HK-2 (cell line): ENCODE results near the gene MFN2.
"Not testable (repeated sequence)": the region's sequence is repeated elsewhere in the genome, so short reads cannot be mapped to it uniquely, and the experiment has no call there.

Experiments used
- DNase-seq: peaks from one replicate; pipeline ENCODE4 v3.0.0-alpha.2; 2018; ENCODE audit not compliant: unreplicated experiment

MFN2 gene

GRCh38 chr1:12022036-12022435 is 41.8 kb downstream of the MFN2 start:
- DNase-seq, result no peak

GRCh38 chr1:12026586-12026985 is 46.3 kb downstream of the MFN2 start:
- no peak for DNase-seq

DNA sequence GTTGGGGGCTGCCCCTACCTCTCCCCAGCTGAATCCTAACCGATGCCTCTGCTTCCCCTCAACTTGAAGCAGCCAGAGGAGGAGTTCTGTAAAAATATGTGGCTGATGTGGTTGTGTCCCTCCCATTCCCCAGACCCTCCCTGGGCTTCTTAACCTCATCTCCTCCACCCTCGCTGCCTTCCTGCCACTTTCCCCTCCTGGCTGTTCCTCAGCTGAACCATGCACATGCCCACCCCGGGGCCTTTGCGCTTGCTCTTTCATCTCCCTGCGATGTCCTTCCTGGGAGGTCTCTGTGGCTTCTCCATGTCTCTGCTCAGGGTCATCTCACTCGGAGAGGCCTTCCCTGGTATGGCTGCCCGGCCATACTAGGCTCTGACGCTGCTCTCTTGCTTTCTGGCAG is 48.0 kb downstream of the MFN2 start:
- no peak for DNase-seq

- no peak for DNase-seq
Measured at GRCh38 chr1:12028957-12029511, 48.8 kb downstream of the MFN2 start.

DNA sequence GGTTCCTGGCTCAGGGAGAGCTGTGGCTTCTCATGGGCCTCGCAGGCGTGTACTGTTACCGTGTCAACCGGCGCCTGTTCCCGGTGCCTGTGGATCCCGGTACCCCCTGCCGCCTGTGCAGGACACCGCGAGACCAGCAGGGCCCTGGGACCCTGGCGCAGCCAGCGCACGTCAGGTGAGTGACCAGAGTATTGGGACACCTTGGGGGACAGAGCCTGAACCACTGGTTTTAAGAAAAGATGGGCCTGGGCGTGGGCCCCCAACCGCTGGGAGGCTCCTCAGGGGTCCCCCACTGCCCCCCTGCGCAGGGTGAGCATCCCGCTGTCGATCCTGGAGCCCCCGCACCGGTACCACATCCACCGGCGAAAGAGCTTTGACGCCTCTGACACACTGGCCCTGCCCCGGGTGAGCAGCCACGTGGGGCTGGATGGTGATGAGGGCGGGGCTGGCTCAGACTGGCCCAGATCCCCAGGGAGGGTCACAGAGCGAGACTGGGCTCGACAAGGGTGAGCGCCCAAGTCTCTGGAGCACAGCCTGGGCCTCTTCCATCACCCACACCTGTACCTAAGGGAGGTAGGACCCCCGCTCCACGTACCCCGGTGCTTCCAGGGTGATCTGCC is 49.6 kb downstream of the MFN2 start:
- no peak for DNase-seq

- peak; percentile 55 for DNase-seq
Measured at GRCh38 chr1:12031039-12031980, 51.1 kb downstream of the MFN2 start.

GRCh38 chr1:12032161-12032621 is 51.9 kb downstream of the MFN2 start:
- DNase-seq, result no peak

- DNase-seq, result not testable (repeated sequence)
Measured at GRCh38 chr1:12033441-12033840, 53.2 kb downstream of the MFN2 start.

GRCh38 chr1:12034381-12034801 is 54.1 kb downstream of the MFN2 start:
- no peak for DNase-seq

GRCh38 chr1:12035312-12035711 is 55.1 kb downstream of the MFN2 start:
- no peak for DNase-seq

GRCh38 chr1:12037486-12038355 is 57.5 kb downstream of the MFN2 start:
- DNase-seq, result no peak

- no peak for DNase-seq
Measured at GRCh38 chr1:12038356-12039163, 58.3 kb downstream of the MFN2 start.

DNA sequence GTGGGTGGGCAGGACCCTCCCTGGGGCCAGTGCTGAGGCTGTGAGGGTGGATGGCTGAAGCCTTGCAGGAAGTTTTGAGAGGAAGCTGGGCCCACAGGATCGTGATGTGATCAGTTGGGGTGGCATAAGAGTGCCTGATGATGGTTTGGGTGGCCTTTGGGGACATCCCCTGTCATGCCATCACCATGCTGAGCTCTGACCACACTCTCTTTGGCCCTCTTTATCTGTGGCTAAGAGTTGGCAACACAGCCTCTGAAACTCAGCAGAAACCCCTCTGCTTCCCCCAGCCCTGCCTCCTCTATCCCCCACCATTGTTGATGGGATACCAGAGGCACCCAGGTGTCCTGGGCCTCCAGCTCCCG is 58.9 kb downstream of the MFN2 start:
- no peak for DNase-seq

- DNase-seq, result not testable (repeated sequence)
Measured at GRCh38 chr1:12039824-12040456, 59.7 kb downstream of the MFN2 start.

GRCh38 chr1:12040457-12041051 is 60.3 kb downstream of the MFN2 start:
- DNase-seq, result peak; percentile 66

DNA sequence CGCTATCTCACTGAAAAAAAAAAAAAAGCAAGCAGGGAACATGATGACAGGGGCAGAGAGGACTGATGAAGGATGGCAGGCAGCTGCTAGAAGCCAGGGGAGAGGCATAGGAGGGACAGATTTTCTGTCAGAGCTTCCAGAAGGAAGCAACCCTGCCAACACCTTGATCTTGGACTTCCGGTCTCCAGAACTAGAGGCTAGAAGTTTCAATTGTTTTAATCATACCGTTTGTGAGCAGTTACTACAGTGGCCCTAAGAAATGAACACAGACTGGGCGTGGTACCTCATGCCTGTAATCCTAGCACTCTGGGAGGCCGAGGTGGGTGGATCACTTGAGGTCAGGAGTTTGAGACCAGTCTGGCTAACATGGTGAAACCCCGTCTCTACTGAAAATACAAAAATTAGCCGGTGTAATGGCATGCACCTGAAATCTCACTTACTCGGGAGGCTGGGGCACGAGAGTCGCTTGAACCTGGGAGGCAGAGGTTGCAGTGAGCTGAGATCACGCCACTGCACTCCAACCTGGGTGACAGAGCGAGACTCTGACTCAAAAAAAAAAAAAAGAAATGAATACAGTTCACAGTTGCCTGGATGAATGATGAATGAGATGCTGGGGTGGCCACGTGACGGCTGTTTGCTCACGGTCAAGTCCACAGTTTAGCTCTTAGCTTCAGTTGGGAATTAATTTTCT is 64.1 kb downstream of the MFN2 start:
- DNase-seq, result not testable (repeated sequence)

DNA sequence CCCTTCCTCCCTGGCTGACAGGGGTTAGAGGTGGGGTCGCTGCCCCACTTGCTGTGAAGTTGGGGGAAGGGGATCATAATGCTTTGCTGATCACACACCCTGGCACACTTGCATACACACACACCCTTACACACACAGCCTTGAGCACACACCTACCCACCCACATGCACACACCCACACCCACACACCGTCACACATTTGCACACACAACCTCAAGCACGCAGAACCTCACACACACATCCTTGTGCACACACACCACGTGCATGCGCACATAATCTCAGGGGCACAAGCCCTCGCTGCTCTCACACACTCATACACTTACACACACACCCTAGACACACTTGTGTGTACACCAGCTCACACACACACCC is 66.5 kb downstream of the MFN2 start:
- no peak for DNase-seq

GRCh38 chr1:12047120-12047876 is 67.1 kb downstream of the MFN2 start:
- no peak for DNase-seq

DNA sequence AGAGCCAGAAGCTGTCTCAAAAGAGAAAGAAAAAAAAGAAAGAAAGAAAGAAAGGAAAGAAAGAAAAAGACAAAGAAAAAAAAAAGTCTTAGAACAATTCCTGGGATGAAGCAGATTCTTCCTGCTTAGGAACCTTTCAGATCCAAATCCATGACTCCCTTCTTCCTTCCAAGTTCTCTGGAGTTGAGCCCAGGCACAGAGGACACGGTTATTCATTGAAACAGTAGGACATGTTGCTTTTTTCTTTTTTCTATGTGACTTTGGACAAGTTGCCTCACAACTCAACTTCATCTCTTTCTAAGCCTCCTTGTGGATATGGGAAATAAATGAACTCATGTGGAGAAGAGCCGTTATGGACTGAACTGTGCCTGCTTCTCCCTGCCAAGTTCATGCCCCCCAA is 68.1 kb downstream of the MFN2 start:
- no peak for DNase-seq
